ENCODE data around the gene RIPK4.
A peak's percentile ranks its signal among the peaks of the same experiment; 100 is the strongest.

RIPK4 gene

DNA sequence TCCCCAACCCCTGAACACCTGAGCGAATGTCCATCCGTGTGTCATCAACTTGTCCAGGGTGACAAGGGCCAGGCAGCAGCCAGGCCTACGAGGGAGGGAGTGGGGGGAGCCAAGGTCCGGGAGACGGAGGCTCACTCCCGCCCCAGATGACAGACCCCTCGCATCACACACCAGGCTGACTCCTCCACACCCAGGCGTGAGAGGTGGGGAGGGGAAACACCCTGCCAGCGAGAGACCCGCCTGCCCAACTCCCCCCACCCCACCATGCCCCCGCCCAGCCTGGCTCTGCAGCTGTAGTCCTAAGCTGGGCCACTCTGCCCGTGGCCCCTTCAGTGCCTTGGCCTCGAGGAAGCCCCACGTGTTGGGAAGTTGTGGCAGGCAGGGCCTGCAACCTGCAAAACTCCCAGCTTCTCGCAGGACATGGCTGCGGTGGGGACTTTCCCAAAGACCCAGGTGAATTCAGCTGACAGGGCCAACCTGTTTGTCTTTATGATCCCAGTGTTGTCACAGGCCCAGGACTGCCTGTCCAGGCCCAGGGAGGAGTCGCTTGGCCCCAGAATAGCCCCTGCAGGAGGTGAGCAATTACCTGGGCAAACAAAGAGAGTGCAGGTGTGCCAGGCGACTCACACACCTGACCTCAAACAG is 62.9 kb downstream of the RIPK4 start:
- H3K23ac ChIP-seq (ENCODE audit: low read depth, low read length, poor library complexity): no peak overlapping the region
- H3K4me1 ChIP-seq (ENCODE audit: control insufficient read depth in 2 of 2, insufficient read depth in 1 of 2, low read depth in 1 of 2, low read length in 2 of 2): peaks cover 0 to 3% of the 10 kb centered on the region in 2 donors
- no peak overlapping the region for H3K9ac ChIP-seq (ENCODE audit: low read depth, low read length, poor library complexity)
- peak overlapping the region; percentile 62 for H3K18ac ChIP-seq (ENCODE audit: low read length)
- H3K27me3 ChIP-seq (ENCODE audit: control insufficient read depth in 3 of 3, insufficient read depth in 3 of 3, low read depth in 1 of 3, low read length in 3 of 3): no peaks in the 10 kb centered on the region
- no peak overlapping the region for H2BK120ac ChIP-seq (ENCODE audit: low read depth, low read length)
- WGBS, 2 donors (ENCODE audit: extremely low coverage in 2 of 2, insufficient read length in 2 of 2, insufficient replicate concordance in 1 of 2): no CpG with 5 or more reads among the region's 18 CpGs
- H2BK15ac ChIP-seq (ENCODE audit: low read length): no peak overlapping the region
- no peak overlapping the region for H3K14ac ChIP-seq (ENCODE audit: low read length)
- no peak overlapping the region for H3K4ac ChIP-seq (ENCODE audit: low read length)
- no peak overlapping the region for H4K8ac ChIP-seq (ENCODE audit: low read depth, low read length)
- no peak overlapping the region for H3K27ac ChIP-seq (replicated peaks; ENCODE audit: low read length)
- no peak for DNase-seq (ENCODE audit: low spot score)
- no peak overlapping the region for H2AK5ac ChIP-seq (ENCODE audit: low read depth, low read length)
- no peaks in the 10 kb centered on the region for H3K79me1 ChIP-seq (ENCODE audit: low read depth, low read length)
- H3K4me3 ChIP-seq (ENCODE audit: low read length in 2 of 2): no peak overlapping the region
- no peak overlapping the region for H2AFZ ChIP-seq (ENCODE audit: low read length)
- H3K36me3 ChIP-seq (replicated peaks in 1 of 2; ENCODE audit: control insufficient read depth in 2 of 2, insufficient read depth in 2 of 2, low read length in 2 of 2): no peaks in the 10 kb centered on the region
- no peak overlapping the region for H4K91ac ChIP-seq (ENCODE audit: low read depth, low read length, poor library complexity)
- no peak overlapping the region for H3K4me2 ChIP-seq (ENCODE audit: insufficient read depth, low read length, poor library complexity, severe bottlenecking)
- H2BK12ac ChIP-seq (ENCODE audit: low read length): no peak overlapping the region
- no peaks in the 10 kb centered on the region for H3K9me3 ChIP-seq (replicated peaks in 1 of 2; ENCODE audit: control insufficient read depth in 2 of 2, insufficient read depth in 1 of 2, low read depth in 1 of 2, low read length in 2 of 2)
- H2BK5ac ChIP-seq (ENCODE audit: low read length): no peak overlapping the region

DNA sequence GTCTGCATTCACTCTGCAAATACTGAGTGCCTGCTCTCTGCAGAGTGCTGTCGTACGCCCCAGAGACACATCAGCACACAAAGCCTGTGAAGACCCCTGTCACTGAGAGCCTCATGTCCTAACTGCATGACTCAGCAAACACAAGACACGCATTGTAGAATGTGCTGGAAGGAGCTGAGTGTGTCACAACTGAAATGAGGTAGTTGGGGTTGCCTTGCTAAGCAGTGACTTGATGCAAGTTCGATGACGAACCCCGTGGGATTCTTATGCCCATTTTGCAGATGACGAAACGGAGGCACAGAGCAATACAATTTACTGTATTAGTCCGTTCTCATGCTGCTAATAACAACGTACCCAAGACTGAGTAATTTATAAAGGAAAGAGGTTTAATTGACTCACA is 65.1 kb downstream of the RIPK4 start:
- Histone ChIP-seq H3K9me3 (replicated peaks in 1 of 2; ENCODE audit: control insufficient read depth in 2 of 2, insufficient read depth in 1 of 2, low read depth in 1 of 2, low read length in 2 of 2) (no peaks in the 10 kb centered on the region), H3K27ac (replicated peaks; ENCODE audit: low read length) (no peak overlapping the region)
- no peak for DNase-seq (ENCODE audit: low spot score)

GRCh38 chr21:41699311-41699710 is 67.5 kb downstream of the RIPK4 start:
- no peak for DNase-seq (ENCODE audit: low spot score)
- Histone ChIP-seq H3K9me3 (replicated peaks in 1 of 2; ENCODE audit: control insufficient read depth in 2 of 2, insufficient read depth in 1 of 2, low read depth in 1 of 2, low read length in 2 of 2) (no peaks in the 10 kb centered on the region), H3K4me3 (ENCODE audit: low read length in 2 of 2) (peak overlapping the region in 1 of 2 donors; percentile 45), H3K27ac (replicated peaks; ENCODE audit: low read length) (no peak overlapping the region), H3K4ac (ENCODE audit: low read length) (no peak overlapping the region), H2BK120ac (ENCODE audit: low read depth, low read length) (no peak overlapping the region), H2AFZ (ENCODE audit: low read length) (no peak overlapping the region), H3K36me3 (replicated peaks in 1 of 2; ENCODE audit: control insufficient read depth in 2 of 2, insufficient read depth in 2 of 2, low read length in 2 of 2) (no peaks in the 10 kb centered on the region), H3K18ac (ENCODE audit: low read length) (peak overlapping the region; percentile 69), H2AK5ac (ENCODE audit: low read depth, low read length) (no peak overlapping the region), H3K27me3 (ENCODE audit: control insufficient read depth in 3 of 3, insufficient read depth in 3 of 3, low read depth in 1 of 3, low read length in 3 of 3) (no peaks in the 10 kb centered on the region), H3K79me1 (ENCODE audit: low read depth, low read length) (no peaks in the 10 kb centered on the region), H3K4me2 (ENCODE audit: insufficient read depth, low read length, poor library complexity, severe bottlenecking) (no peak overlapping the region), H3K14ac (ENCODE audit: low read length) (no peak overlapping the region), H3K4me1 (ENCODE audit: control insufficient read depth in 2 of 2, insufficient read depth in 1 of 2, low read depth in 1 of 2, low read length in 2 of 2) (no peaks in the 10 kb centered on the region), H2BK5ac (ENCODE audit: low read length) (no peak overlapping the region), H4K91ac (ENCODE audit: low read depth, low read length, poor library complexity) (no peak overlapping the region), H2BK15ac (ENCODE audit: low read length) (no peak overlapping the region), H2BK12ac (ENCODE audit: low read length) (no peak overlapping the region), H3K23ac (ENCODE audit: low read depth, low read length, poor library complexity) (no peak overlapping the region), H3K9ac (ENCODE audit: low read depth, low read length, poor library complexity) (no peak overlapping the region), H4K8ac (ENCODE audit: low read depth, low read length) (no peak overlapping the region)
- WGBS, 2 donors (ENCODE audit: extremely low coverage in 2 of 2, insufficient read length in 2 of 2, insufficient replicate concordance in 1 of 2): no CpG with 5 or more reads among the region's 10 CpGs

More for the DNA sequence above, 65.1 kb downstream of the RIPK4 start:
- Histone ChIP-seq H3K18ac (ENCODE audit: low read length) (no peak overlapping the region), H2AK5ac (ENCODE audit: low read depth, low read length) (no peak overlapping the region), H3K79me1 (ENCODE audit: low read depth, low read length) (no peaks in the 10 kb centered on the region), H3K23ac (ENCODE audit: low read depth, low read length, poor library complexity) (no peak overlapping the region), H3K14ac (ENCODE audit: low read length) (no peak overlapping the region), H3K36me3 (replicated peaks in 1 of 2; ENCODE audit: control insufficient read depth in 2 of 2, insufficient read depth in 2 of 2, low read length in 2 of 2) (no peaks in the 10 kb centered on the region), H3K4me3 (ENCODE audit: low read length in 2 of 2) (no peak overlapping the region), H2AFZ (ENCODE audit: low read length) (no peak overlapping the region), H3K27me3 (ENCODE audit: control insufficient read depth in 3 of 3, insufficient read depth in 3 of 3, low read depth in 1 of 3, low read length in 3 of 3) (no peaks in the 10 kb centered on the region), H2BK15ac (ENCODE audit: low read length) (no peak overlapping the region), H3K4me1 (ENCODE audit: control insufficient read depth in 2 of 2, insufficient read depth in 1 of 2, low read depth in 1 of 2, low read length in 2 of 2) (no peaks in the 10 kb centered on the region), H4K91ac (ENCODE audit: low read depth, low read length, poor library complexity) (no peak overlapping the region), H3K9ac (ENCODE audit: low read depth, low read length, poor library complexity) (no peak overlapping the region), H2BK12ac (ENCODE audit: low read length) (no peak overlapping the region), H2BK120ac (ENCODE audit: low read depth, low read length) (no peak overlapping the region), H4K8ac (ENCODE audit: low read depth, low read length) (no peak overlapping the region), H3K4me2 (ENCODE audit: insufficient read depth, low read length, poor library complexity, severe bottlenecking) (no peak overlapping the region), H3K4ac (ENCODE audit: low read length) (no peak overlapping the region), H2BK5ac (ENCODE audit: low read length) (no peak overlapping the region)
- WGBS, 2 donors (ENCODE audit: extremely low coverage in 2 of 2, insufficient read length in 2 of 2, insufficient replicate concordance in 1 of 2): no CpG with 5 or more reads among the region's 10 CpGs

DNA sequence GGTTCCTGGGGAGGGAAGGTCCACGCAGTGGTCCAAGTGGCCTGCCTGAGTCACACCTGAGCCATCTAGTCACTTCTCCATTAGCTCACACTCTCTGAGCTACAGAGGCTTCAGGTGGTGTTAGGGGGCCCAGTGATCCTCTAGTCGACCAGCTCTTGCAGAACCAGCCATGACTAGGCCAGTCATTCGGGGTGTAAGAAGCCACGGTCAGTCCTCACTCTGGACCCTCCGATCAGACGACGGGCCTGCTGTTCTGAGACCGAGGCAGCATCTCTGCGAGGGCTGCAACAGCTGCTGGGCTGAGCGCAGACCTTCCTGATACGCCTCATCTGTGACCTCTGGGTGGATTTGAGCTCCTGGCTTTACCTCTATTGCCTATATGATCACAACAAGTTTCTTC is 68.8 kb downstream of the RIPK4 start:
- Histone ChIP-seq H3K14ac (ENCODE audit: low read length) (no peak overlapping the region), H3K4me1 (ENCODE audit: control insufficient read depth in 2 of 2, insufficient read depth in 1 of 2, low read depth in 1 of 2, low read length in 2 of 2) (no peaks in the 10 kb centered on the region), H3K18ac (ENCODE audit: low read length) (no peak overlapping the region), H2BK5ac (ENCODE audit: low read length) (no peak overlapping the region), H2AFZ (ENCODE audit: low read length) (no peak overlapping the region), H3K27me3 (ENCODE audit: control insufficient read depth in 3 of 3, insufficient read depth in 3 of 3, low read depth in 1 of 3, low read length in 3 of 3) (no peaks in the 10 kb centered on the region), H3K23ac (ENCODE audit: low read depth, low read length, poor library complexity) (no peak overlapping the region), H2AK5ac (ENCODE audit: low read depth, low read length) (peak overlapping the region; percentile 24), H3K79me1 (ENCODE audit: low read depth, low read length) (no peaks in the 10 kb centered on the region), H3K4ac (ENCODE audit: low read length) (no peak overlapping the region), H2BK120ac (ENCODE audit: low read depth, low read length) (no peak overlapping the region), H2BK12ac (ENCODE audit: low read length) (no peak overlapping the region), H3K4me3 (ENCODE audit: low read length in 2 of 2) (peak overlapping the region in 1 of 2 donors; percentile 9), H2BK15ac (ENCODE audit: low read length) (no peak overlapping the region), H3K9me3 (replicated peaks in 1 of 2; ENCODE audit: control insufficient read depth in 2 of 2, insufficient read depth in 1 of 2, low read depth in 1 of 2, low read length in 2 of 2) (no peaks in the 10 kb centered on the region), H3K36me3 (replicated peaks in 1 of 2; ENCODE audit: control insufficient read depth in 2 of 2, insufficient read depth in 2 of 2, low read length in 2 of 2) (no peaks in the 10 kb centered on the region), H3K27ac (replicated peaks; ENCODE audit: low read length) (no peak overlapping the region), H3K9ac (ENCODE audit: low read depth, low read length, poor library complexity) (no peak overlapping the region), H4K8ac (ENCODE audit: low read depth, low read length) (no peak overlapping the region), H3K4me2 (ENCODE audit: insufficient read depth, low read length, poor library complexity, severe bottlenecking) (no peak overlapping the region), H4K91ac (ENCODE audit: low read depth, low read length, poor library complexity) (no peak overlapping the region)
- WGBS, 2 donors (ENCODE audit: extremely low coverage in 2 of 2, insufficient read length in 2 of 2, insufficient replicate concordance in 1 of 2): no CpG with 5 or more reads among the region's 11 CpGs
- no peak for DNase-seq (ENCODE audit: low spot score)
